Activated naive CD4-positive, alpha-beta T cell treated with anti-CD3 and anti-CD28 coated beads, Interleukin-2, amount 50 U/mL, for 72 hours (primary cell): Measurements from ENCODE around the gene CAPN3. TPM values are rescaled to one million over a fixed set of nuclear protein-coding genes. Genes with fewer than 3 reads are reported as not detected.

Experiments used
- ATAC-seq, 2 donors: fragments of 150-1000 bp; cut with Tn5 transposase; 2 replicates each; pipeline ENCODE4 v1.10.0; 2021; ENCODE audit warnings: mild to moderate bottlenecking in 2 of 2, moderate library complexity in 2 of 2
- DNase-seq, 2 donors: peaks; one replicate each; pipeline ENCODE4 v3.0.0; 2021 to 2022; ENCODE audit warnings: low spot score in 2 of 2
- H3K27ac Mint-ChIP-seq, 2 donors: one replicate each; pipeline ENCODE4 v1.8.0; 2022; ENCODE audit warnings: mild to moderate bottlenecking in 2 of 2, mixed read lengths in 2 of 2
- H3K36me3 Mint-ChIP-seq, 2 donors: one replicate each; pipeline ENCODE4 v1.8.0; 2022; ENCODE audit warnings: mixed read lengths in 2 of 2
- H3K9me3 Mint-ChIP-seq, 2 donors: one replicate each; pipeline ENCODE4 v1.8.0; 2022; ENCODE audit warnings: mixed read lengths in 2 of 2
- total RNA-seq, 2 donors: library from RNA; stranded (reverse); gene quantifications; one replicate each; pipeline ENCODE4 v1.2.3, GENCODE V29; 2022

CAPN3 gene
- total RNA-seq, 2 donors from 2014 or later, result 1.0 to 4.3 TPM

DNA sequence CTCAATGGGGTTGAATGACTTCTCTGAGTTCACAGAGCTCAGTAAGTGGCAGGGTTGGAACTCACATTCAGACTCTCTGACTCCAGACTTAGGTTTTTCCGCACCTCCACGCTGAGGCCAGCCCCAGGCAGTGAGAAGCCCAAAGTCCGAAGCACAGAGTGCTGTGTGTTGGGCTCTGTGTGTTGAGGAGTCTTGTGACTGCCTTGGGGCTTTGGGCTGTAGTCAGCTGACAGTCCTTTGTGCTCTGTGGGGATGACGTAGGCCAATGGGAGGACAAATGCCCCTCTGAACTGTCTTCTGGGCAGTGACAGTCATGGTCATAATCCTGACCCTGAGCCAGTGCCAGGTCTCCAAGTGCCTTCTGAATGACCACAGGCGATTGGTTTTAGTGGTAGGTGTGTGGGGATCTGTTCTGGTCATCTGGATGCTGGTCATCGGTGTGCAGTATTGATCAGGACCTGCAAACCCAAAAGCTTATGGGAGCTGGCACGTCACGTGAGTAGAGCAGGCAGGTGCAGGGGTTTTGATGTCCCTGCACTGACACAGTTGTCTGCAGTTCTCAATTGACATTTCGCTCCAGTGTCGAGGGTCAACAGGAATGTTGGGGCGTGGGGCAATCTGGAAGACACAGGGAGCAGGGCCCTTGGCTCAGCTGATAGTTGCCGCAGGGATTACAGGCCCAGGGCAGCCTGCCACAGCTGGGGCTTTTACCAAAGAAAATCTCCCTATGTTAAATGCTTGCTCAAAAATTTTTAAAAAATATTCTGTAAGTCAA lies 45.3 kb downstream of the CAPN3 start:
- ATAC-seq (no peak), DNase-seq (no peak)
- H3K9me3 Mint-ChIP-seq, result no peaks in the 10 kb centered on the region
- no peaks in the 10 kb centered on the region for H3K36me3 Mint-ChIP-seq
- H3K27ac Mint-ChIP-seq, result peak overlapping the region; percentile 5 to 85

DNA sequence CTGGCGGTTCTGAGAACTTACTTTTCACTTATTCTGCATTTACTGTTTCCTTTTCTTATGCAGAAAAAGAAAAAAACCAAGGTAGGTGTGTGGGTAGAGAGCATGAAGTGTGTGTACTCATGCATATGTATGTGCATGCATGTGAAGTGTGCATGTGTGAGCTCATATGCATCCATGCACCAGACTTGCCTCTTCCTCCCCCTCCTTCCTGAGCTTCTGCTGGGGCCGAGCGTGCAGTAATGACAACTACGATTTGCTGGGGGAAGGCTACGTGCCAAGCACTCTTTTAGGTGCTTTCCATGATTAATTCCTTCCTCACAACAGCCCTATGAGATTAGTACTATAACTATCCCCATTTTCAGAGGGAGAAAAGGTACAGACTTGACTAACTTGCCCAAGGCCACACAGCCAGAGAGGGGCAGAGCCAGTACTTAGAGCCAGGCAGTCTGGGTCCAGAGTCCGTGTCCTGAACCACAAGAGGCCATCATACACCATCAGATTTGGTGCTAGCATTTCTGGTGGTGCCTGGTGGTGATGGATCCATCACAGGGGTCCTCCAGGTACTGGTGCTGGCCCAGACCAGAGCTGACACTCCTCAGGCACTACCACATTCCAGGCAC lies 46.7 kb downstream of the CAPN3 start:
- DNase-seq, result no peak
- ATAC-seq, result no peak
- Mint-ChIP-seq H3K9me3 (no peaks in the 10 kb centered on the region), H3K27ac (no peak overlapping the region), H3K36me3 (no peaks in the 10 kb centered on the region)

DNA sequence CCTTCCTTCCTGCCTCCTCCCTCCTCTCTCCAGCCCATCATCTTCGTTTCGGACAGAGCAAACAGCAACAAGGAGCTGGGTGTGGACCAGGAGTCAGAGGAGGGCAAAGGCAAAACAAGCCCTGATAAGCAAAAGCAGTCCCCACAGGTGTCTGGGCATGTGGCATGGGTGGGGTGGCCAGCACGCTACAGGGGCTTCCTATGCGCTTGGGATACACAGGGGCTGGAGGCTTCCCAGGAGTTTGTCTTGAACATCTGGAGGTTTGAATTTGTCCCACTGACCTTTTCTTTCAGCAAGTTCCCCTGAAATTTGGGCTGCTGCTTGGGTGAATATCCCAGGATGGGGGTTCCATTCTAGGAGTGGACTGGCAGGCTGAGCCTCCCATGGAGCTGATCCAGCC lies 48.9 kb downstream of the CAPN3 start:
- peak overlapping the region in 1 of 2 donors; percentile 40 for H3K27ac Mint-ChIP-seq
- H3K36me3 Mint-ChIP-seq, result no peaks in the 10 kb centered on the region
- ATAC-seq (no peak), DNase-seq (no peak)
- no peaks in the 10 kb centered on the region for H3K9me3 Mint-ChIP-seq

DNA sequence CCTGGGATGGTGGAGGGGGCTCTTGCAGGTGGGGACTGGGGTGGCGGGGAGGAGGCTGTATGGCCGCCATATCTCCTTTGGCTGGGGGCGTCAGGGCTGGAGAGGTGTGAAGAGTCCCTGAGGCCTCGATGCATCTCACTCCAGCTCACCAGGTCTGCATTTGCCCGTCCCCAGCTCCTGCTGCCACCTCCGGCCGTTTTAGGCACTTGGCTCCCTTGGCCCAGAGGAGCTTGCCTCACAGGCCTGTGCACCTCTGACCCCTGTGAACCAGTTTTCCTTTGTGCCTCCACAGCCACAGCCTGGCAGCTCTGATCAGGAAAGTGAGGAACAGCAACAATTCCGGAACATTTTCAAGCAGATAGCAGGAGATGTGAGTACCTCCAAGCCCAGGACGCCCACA lies 49.7 kb downstream of the CAPN3 start:
- no peak for ATAC-seq
- Mint-ChIP-seq H3K36me3 (no peaks in the 10 kb centered on the region), H3K9me3 (no peaks in the 10 kb centered on the region), H3K27ac (no peak overlapping the region)
- DNase-seq, result no peak

DNA sequence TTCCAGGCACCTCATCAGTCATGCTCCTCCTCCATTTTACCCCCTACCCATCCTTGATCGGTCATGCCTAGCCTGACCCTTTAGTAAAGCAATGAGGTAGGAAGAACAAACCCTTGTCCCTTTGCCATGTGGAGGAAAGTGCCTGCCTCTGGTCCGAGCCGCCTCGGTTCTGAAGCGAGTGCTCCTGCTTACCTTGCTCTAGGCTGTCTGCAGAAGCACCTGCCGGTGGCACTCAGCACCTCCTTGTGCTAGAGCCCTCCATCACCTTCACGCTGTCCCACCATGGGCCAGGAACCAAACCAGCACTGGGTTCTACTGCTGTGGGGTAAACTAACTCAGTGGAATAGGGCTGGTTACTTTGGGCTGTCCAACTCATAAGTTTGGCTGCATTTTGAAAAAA lies 52.6 kb downstream of the CAPN3 start:
- Mint-ChIP-seq H3K9me3 (no peaks in the 10 kb centered on the region), H3K36me3 (no peaks in the 10 kb centered on the region), H3K27ac (peak overlapping the region in 1 of 2 donors; percentile 2)
- DNase-seq, result no peak
- no peak for ATAC-seq

DNA sequence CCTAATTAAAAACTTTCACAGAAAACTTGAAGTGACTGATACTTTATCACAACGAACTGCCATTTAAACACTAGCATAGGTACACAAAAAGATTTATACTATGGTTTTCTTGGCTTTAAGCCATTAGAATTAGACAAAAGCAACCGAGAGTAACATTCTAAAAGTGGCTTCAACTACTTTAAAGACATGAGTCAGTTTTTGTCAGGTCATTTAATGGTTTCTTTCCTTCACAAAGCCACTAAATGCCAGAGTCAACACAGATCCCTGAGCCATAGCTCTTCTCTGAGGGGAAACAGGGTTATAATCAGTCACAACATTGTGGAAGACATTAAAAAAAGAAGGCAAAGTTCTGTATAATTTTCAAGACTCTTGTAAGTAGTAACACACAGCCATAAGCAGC lies 54.6 kb downstream of the CAPN3 start:
- no peak overlapping the region for H3K27ac Mint-ChIP-seq
- H3K36me3 Mint-ChIP-seq, result no peaks in the 10 kb centered on the region
- no peak for DNase-seq
- no peaks in the 10 kb centered on the region for H3K9me3 Mint-ChIP-seq
- ATAC-seq, result no peak

DNA sequence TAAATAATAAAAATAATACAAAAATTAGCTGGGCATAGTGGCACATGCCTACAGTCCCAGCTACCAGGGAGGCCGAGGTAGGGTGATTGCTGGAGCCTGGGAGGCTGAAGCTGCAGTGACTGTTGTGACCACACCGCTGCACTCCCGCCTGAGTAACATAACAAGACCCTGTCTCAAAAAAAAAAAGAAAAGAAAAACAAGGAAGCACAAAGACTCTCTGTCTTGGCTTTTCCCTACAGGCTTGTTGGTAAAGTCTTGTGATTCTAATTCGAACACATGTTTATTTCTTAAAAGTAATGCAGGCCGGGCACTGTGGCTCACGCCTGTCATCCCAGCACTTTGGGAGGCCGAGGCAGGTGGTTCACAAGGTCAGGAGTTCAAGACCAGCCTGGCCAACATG lies 60.1 kb downstream of the CAPN3 start:
- Mint-ChIP-seq H3K36me3 (no peaks in the 10 kb centered on the region), H3K9me3 (no peaks in the 10 kb centered on the region), H3K27ac (no peak overlapping the region)
- DNase-seq (no peak), ATAC-seq (no peak)

DNA sequence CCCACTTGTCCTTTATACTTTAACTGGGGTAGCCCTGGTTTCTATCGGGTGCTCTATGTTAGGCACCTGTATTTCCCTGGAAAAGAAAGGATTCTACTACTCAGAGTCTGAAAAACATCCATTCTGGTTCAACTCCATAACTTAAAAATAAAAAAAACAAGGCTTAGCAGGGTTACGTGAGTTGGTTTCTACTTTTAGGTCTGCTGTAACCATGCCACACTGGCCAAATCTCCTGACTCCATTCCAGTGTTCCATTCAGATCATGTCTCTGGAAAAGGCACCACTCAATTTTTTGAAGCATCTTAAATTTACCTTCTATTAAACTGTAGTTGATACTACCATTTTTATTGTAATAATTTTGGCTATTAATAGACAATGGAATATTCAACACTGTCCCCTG lies 62.1 kb downstream of the CAPN3 start:
- ATAC-seq, result no peak
- Mint-ChIP-seq H3K27ac (no peak overlapping the region), H3K36me3 (no peaks in the 10 kb centered on the region), H3K9me3 (no peaks in the 10 kb centered on the region)
- no peak for DNase-seq

DNA sequence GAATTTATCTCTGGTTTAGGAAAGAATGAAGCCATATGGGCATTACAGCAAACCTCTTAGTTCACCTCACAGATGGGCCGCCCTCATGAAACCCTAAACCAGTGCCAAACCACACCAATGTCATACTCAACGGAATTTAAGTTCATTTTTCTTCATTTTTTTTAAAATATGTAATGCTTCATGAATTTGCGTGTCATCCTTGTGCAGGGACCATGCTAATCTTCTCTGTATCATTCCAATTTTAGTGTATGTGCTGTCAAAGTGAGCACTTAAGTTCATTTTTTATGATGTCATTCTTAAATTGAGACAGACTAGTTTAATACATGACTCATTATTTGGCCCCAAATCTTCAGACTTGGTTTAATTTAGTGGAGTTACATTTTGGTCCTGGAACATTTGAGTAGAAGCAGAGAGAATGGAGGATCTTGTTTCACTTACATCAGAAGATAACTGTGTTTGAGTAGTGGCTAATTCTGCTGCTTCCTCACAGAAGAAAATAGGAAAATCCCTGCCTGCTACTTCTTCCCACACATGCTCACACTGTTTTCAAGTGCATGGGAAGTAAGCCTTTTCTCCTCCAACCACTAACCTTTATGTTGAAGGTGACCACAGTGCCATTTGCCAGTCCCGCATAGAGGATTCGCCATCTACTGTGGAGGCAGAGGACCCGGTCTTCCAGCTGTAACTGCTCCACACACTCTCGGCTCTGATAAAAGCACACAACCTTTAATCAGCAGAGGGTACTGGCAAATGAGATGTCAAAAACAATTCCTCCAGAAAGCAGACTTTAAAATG lies 68.3 kb downstream of the CAPN3 start:
- Mint-ChIP-seq H3K9me3 (no peaks in the 10 kb centered on the region), H3K36me3 (peaks cover 0 to 7% of the 10 kb centered on the region in 2 donors), H3K27ac (peak overlapping the region; percentile 3 to 4)
- DNase-seq, result no peak
- ATAC-seq, result peak in 1 of 2 donors; percentile 44

DNA sequence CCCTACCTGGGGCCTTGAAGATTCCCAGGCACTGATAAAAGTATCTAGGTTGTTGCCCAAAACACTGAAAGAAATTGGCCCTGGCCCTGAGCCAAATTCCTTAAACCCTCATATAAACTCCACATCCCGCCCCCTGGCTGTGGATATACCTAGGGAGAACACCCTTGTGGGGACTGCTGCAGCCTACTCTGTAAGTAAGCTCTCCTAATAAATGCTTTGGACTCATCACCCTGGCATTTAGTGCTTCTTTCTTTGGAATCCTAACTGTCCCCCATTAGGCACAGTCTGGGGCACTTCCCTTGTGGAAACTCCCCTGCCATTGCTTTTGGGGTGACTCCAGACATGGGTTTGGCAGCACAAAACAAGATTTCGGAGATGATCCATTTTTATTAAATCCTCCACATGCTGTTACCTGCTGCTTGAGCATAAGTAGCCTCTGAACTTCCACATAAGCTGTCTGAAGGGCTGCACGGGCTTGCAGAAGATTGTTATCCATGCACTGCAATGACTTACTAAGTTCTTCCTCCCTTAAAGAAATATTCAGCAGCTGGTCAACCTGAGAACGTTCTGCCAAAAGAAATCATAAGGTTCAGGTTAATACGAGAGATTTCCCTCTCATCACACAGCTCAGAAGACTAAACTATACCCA lies 85.2 kb downstream of the CAPN3 start:
- DNase-seq (no peak), ATAC-seq (no peak)
- H3K27ac Mint-ChIP-seq, result no peak overlapping the region
- H3K36me3 Mint-ChIP-seq, result peaks cover 0 to 16% of the 10 kb centered on the region in 2 donors
- H3K9me3 Mint-ChIP-seq, result no peaks in the 10 kb centered on the region

DNA sequence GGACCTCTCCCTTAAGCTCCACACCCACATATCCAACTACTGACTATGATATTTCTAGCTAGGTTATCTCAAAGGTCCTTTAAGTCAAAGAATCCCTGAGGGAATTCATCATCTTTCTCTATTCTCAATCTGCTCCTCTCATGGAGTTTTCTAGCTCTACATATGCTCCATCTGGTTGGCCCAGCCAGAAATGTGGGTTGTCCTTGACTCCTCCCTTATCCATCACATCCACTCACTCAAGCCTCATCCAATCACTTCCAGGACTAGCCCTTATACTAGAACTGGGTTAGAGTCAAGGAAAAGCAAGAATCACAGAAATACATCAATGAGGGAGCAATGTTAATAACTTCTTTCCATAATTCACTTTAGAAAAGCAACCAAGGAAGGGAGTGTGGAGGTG lies 86.2 kb downstream of the CAPN3 start:
- ATAC-seq (no peak), DNase-seq (no peak)
- Mint-ChIP-seq H3K9me3 (no peaks in the 10 kb centered on the region), H3K27ac (peak overlapping the region in 1 of 2 donors; percentile 7), H3K36me3 (peaks cover 5 to 16% of the 10 kb centered on the region in 2 donors)

DNA sequence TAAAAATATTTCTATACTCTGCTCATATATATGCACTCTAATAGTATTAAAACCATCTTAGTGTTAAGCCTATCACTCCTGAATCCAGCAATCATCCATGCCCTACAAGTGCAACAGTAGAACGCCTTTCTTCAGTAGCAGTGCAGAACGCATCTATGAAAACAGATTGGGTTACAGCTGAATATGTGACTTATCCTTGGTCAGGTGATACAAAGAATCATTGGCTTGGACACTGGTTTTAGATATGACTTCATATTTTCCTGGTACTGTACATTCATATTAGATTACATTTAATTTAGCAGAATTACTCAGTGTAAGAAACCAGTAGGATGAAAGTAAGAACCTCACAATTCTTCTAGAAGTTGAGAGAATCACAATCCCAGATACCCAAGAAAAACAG lies 88.3 kb downstream of the CAPN3 start:
- ATAC-seq (no peak), DNase-seq (no peak)
- H3K9me3 Mint-ChIP-seq, result no peaks in the 10 kb centered on the region
- H3K27ac Mint-ChIP-seq, result no peak overlapping the region
- peaks cover 13 to 17% of the 10 kb centered on the region in 2 donors for H3K36me3 Mint-ChIP-seq

DNA sequence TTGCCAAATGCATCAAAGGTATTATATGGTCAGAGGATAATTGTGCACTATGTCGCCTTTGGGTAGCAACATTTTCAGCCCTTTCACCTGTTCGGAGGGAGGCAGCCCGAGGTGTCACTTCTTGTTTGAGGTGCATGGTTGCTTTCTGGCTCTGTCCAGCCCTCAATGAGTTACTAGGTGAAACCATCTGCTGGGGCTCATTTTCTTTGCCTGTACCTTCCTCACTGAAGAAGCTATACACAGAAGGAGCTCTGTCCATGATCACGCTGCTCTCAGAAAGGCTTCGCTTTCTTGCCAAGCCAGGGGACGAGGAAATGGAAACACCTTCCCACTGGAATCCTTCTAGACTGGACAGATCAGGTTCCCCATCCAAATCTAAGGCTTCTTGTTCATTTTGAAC lies 89.0 kb downstream of the CAPN3 start:
- Mint-ChIP-seq H3K9me3 (no peaks in the 10 kb centered on the region), H3K27ac (no peak overlapping the region), H3K36me3 (peaks cover 13 to 17% of the 10 kb centered on the region in 2 donors)
- ATAC-seq, result no peak
- DNase-seq, result no peak

DNA sequence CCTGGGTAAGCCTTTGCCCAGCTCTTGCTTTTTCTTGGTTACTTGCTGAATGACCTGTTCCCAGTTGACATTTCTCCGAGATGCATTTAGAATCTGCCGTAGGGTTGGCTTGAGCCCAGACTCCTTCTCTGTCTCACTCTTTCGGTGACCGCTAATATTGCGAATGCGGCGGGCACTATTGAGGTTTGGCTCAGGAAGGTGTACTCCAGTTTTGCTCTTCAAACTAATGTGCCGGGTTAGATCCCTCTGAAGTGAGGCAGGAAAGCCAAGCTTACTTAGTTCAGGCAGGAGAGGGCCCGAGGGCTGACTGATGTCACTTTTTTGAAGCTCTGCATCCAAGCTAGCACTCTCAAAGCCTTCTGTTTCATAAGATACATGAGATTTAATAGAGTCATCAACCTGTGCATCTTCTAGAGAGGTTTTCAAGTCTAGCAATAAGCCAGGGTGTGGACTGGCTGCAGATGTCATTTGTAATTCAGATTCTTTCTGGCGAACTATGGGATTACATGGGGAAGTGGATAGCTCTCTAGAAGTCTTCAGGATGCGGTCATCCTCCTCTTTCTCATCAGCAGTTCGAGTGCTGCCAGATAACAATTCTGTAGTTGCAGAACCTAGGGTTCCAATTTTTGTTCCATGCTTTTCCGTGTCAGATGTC lies 90.6 kb downstream of the CAPN3 start:
- DNase-seq (no peak), ATAC-seq (no peak)
- peak overlapping the region in 1 of 2 donors; percentile 34 for H3K27ac Mint-ChIP-seq
- H3K36me3 Mint-ChIP-seq, result peaks cover 13 to 17% of the 10 kb centered on the region in 2 donors
- no peaks in the 10 kb centered on the region for H3K9me3 Mint-ChIP-seq

DNA sequence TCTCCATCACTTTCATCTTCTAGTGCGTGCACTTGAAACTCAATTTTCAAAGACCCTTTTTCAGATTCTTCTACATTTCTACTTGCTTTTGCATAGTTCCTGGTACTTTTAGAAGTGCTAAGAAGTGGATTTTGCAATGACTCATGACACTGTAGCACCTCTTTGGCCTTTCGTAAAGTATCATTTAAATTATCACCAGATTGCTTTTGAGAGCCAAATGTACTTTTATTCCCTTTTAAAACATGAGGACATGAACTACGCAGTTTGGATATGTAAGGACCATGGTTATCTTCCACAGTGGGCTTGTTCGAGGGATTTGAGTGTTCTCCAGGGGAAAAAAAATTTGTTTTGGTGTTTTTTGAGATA lies 91.1 kb downstream of the CAPN3 start:
- no peak overlapping the region for H3K27ac Mint-ChIP-seq
- H3K36me3 Mint-ChIP-seq, result peaks cover 13 to 14% of the 10 kb centered on the region in 2 donors
- H3K9me3 Mint-ChIP-seq, result no peaks in the 10 kb centered on the region
- DNase-seq (no peak), ATAC-seq (no peak)

DNA sequence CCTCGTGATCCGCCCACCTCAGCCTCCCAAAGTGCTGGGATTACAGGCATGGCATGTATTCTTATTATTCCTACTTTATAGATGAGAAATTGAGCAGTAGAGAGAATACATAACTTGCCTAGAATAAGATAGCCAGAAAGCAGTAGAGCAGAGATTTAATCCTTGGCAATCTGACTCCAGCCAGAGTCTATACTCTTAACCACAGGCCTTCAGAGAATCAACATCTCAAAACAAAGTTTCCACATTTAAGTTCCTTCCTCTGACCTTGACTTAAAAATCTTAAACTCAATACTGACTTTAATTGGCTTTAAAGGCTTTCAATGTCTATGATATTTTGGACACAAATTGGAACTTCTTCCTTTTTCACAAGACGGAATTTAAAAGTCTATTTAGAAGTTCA lies 94.5 kb downstream of the CAPN3 start:
- peaks cover 6 to 13% of the 10 kb centered on the region in 2 donors for H3K36me3 Mint-ChIP-seq
- H3K27ac Mint-ChIP-seq, result no peak overlapping the region
- no peak for DNase-seq
- ATAC-seq, result no peak
- H3K9me3 Mint-ChIP-seq, result no peaks in the 10 kb centered on the region
